ENCODE results near the gene OPCML.

The OPCML gene

DNA sequence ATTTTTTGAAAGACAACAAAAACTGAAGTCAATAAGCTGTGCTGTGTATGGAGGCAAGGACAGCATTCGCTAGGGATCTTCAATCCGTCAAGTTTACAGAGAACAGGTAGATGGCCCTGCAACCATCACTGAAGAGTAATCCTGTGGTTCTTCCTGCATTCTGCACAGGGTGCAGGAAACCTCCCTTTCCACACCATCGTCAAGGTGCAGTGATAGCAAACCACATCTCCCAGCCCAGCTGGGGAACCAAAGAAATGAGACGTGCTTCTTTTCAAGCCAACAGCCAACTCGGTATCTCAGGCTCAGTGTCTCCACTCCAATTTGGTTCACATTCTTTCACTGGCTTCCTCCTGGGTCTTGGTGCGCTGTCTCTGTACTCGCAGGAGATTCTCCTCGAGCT, 814.5 kb downstream of the OPCML start:
- no peak for DNase-seq

DNA sequence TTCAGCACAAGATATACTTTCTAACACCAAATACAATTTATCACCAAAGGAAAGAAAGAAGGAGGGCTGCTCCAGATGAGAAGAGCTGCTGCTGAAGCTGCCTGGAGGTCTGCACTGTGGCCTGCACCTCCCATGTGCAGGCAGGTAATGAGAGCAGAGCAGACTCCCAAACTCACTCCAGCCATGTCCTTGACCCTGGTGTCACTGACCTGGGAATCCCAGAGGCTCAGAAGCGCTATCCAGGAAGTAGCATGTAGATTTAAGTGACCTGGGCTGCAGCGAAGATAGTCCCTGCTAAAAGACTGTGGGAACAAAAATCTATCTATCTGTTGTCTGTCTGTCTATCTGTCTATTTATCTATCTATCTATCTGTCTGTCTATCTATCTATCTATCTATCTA, 816.3 kb downstream of the OPCML start:
- no peak for DNase-seq

DNA sequence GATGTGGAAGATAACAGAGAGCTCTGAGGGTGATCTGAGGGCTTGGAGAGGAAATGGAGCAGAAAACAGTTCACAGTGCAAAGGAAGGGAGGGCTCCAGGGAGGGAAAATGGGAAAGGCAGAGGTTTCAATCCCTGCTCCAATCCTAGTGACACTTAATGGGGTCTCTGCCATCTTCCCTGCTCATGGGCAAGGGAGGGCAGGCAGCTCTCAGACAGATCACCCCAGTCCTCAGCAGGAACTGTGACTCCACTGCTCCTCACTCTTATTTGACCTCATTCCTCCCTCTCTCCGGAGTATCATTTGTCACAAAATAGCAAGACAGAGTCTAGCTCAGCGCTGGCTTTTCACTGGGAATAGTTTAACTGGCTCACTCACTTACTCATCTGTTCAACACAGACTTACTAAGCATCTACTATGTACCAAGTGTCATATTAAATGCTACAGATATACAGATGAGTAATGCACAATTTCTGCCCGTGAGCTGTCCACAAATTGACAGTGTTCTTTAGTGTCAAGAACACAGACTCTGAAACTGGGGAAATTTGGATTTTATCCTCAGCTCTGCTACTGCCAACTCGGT, 817.4 kb downstream of the OPCML start:
- DNase-seq: no peak

DNA sequence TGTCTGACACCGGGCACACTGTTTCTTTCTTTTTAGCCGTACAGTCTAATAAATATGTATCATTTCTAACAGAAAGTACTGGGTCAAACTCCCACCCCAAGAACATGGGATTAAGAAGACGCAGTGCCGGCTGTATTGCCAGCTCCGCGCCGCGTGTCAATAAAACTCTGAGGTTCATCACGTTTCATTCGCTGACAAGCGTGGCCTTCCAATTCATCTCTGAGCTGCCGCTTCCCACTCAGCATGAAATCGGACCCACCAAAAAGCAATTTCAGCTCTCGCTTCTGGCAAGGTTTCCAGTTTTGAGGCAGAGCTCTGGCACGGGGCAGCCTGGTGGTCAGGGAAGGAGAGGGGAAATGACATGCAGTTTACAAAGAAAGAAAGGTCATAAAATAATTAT, 819.8 kb downstream of the OPCML start:
- DNase-seq: peak; percentile 32

DNA sequence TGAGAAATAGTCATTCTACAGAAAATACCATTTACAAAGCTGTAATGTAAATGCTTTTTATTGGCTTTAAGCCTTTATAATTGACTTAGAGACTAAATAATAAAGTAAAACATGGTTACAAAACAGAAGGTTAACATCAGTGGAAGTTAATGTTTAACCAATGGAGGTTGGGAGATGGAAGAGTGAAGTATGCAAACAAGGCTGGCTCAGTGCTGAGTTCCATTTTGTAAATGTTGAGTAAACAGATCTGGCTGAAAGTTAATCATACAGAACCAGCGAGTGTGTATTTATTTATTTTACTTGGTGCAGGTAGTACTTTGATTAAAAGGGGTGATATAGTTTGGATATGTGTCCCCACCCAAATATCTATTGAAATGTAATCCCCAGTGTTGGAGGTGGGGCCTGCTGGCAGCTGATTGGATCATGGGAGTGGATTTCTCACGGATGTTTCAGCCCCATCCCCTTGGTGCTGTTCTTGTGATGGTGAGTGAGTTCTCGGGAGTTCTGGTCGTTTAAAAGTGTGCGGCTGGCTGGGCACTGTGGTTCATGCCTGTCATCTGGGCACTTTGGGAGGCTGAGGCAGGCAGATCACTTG, 827.4 kb downstream of the OPCML start:
- peak; percentile 16 for DNase-seq

DNA sequence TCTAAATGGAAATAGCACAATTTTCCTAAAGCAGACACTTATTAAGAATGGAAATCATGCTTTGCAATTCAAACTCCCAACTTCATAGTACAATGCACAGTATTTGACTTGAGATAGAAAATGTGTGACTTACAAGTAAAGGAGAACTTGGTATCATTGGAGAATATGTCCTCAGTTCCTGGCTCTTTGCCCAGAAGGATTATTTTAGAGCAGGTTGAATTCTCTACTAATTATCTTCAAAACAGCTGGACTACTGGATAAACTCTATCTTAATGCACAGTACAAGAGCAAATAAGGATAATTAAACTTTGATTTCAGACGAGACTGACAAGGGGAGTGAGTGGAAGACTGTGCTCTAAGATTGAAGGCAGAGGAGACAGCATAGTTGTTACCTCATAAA, 839.4 kb downstream of the OPCML start:
- DNase-seq: no peak

DNA sequence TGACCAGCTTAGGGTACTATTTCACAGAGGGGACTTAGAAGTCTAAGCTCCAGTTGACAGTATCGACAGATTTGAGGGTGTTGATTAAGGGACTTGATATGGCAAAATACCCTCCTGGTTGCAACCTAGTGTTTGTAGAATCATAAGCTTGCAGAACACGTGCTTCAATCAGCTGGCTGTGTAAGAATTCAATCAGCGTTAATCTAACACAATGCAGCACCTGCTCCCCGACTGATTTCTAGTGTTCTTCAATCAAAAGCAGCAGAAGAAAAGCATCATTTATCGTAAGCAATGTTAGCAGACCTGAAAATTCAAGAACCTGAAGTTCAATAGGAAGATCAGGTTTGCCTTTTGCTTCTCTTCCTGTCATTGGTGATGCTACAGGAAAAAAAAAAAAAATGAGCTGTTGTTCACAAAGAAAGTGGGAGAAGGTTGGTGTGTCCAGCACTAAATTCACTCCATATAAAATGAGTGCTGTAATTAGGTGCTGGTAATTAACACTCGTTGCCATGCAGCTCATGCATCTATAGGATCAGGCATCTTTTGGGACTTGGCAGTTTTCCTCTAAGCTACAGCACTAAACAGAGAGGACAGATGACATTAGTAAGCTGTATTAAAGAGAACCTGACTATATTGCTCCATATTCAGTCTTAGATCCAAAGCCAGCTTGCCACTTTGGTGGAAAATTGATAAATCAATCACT, 840.3 kb downstream of the OPCML start:
- DNase-seq: no peak

DNA sequence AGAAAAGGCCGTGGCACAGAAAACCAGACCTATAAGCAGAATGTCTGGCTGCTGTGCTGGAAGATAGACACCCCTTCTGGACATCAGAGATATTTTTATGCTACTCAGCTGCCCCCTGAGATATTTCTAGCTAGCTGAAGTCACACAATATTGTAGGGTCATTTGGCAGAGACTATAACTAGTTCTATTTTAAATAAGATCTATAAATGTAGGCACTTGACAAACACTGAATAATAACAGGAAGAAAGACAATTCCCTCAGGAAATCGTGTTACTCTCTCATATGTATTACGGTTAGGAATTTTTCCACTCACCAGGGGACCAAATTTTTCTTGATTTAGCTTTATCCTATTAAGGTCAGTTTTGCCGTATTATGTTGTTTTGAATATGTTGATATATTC, 845.4 kb downstream of the OPCML start:
- no peak for DNase-seq

DNA sequence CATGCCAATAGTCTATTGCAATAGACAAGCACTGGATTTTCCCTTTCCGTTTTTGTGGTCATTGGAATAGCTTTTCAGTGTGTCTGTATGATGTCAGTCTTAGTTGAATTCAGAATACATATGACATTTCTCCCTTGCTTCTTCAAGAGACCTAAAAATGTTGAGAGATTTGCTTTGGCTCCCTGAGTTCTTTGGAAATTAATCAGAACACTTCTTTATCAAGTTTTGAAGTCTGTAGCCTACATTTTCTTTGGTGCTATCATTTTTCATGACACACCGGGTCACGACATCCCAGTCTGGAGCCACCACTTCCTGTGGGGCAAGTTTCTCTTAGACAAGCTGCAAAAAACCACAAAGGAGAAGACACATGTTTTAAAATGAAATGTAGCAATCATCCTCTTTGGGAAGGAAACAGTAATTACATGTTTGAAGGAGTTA, 847.1 kb downstream of the OPCML start:
- DNase-seq: no peak

DNA sequence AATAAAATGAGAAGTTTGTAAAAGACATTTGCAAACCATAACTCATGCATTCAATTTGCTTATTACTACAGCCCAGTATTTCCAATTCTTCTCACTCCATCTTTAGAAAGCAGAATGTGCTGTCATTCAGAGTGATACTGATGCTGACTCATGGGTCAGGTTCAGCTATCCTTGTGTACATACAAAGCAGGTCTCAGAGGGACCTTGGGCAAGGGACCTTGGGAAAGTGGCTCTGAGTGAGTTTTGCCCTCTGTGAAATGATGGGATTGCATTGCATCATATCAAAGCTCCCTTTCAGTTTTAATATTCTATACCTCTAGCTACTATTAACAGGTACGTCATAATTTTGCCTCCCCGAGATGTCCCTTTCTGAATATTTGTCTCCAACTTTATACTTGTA, 848.7 kb downstream of the OPCML start:
- DNase-seq: no peak

DNA sequence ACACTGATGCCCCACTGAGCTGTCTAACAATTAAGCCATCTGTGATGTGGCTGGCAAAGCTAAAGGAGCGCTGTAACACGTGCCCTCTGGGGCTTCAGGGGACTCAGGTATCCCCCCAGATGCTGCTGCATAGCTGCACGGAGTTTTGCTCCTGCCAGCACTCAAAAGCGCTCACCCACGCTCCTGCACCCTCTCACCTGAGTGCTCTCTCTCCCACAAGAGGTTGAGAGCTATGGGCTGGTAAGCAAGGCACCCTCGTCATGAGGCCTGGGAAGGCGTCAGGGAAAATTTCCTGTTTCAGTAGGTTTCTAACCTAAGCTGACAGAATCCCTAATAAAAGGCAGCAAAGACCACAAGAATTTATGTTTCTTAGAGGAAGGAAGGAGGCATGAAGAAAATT, 850.3 kb downstream of the OPCML start:
- no peak for DNase-seq

DNA sequence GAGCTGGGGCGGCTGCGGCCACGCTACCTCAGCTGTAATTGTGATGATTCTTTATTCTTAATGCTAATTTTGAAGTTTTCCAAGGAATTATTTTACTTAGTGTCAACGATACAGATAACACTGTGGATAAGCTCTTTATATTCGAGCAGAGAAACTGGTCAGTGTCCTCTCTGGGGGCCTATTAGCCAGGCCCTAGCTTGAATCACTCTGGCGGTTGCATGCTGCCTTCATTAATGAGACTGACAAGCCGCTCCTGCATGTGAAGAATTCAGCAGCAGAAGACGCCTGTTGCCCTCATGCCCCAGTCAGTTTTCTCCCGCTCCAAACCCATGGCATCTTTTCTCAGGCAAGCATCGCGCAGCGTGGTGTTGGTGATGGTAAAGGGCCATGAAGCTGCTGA, 851.7 kb downstream of the OPCML start:
- no peak for DNase-seq

DNA sequence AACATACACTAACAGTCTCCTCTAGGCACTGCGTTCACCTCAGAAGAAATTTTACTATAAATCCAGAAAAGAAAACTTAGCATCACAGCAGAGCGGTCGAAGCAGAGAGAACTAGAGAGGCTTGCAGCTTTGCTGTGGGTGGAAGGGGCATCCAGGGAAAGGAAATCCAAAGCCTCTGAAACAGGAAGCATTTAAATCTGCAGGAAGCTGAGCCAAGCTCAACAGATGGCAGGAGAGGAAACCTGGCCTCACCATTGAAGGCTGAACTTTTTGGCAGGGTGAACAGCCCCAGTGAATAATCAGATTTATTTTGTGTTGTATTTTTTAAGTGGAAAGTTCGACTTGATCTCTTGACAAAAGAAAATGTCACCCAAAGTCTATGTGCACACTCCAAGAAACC, 858.1 kb downstream of the OPCML start:
- no peak for DNase-seq

DNA sequence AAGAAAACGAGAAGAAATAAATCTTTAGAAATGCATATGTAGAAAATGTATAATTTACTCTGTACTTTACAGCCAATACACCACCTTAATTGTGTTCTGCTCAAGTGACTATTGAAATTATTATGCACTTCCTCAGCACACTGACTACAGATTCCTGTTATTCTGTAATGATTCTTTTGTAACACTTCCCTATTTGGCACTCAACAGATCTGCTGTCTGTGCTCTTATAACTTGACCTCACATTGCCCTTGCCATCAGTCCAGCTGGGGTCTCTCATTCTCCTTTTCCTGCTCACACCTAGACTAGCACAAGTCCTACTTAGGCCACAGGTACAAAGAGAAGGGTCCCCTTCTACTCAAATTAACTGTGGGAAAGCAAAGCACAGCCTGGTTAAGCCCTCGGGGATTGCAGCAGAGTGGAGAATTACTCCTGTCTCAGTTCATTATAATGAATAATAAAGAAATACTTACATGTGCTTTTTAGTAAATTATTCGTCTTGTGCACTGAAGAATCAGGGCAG, 860.4 kb downstream of the OPCML start:
- no peak for DNase-seq

DNA sequence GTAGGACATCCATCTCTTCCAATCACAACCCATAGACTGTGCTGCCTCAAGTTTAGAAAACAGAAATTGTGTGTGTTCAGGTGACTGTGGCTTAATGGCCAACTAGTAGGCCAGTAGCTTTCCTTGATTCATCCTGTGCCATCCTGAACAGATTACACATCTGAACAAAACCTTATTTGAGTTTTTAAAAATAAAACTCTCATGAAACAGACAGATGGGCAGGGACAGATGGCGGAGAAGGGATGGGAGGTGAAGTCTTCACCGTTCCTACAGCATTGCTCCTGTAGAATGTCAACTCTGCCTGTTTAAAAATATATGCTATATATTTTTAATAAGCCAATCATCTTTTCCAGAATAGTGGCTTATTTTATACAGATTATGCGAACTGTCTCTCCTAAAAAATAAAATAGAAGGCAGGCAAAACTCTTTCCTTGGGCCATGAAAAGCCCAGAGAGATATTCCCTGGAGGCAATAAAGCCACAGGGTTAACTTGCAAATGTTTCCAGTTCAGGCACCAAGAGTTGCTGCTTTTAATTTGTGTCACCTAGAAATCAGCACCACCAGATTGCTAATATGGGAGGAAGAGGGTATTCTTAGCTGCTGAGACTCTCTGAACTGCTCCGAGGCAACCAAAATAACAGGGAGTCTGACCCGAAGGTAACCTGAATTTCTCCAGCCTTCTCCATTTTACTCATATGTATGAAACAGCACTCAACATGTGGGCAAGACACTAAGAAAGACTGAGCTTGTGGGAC, 861.2 kb downstream of the OPCML start:
- no peak for DNase-seq

DNA sequence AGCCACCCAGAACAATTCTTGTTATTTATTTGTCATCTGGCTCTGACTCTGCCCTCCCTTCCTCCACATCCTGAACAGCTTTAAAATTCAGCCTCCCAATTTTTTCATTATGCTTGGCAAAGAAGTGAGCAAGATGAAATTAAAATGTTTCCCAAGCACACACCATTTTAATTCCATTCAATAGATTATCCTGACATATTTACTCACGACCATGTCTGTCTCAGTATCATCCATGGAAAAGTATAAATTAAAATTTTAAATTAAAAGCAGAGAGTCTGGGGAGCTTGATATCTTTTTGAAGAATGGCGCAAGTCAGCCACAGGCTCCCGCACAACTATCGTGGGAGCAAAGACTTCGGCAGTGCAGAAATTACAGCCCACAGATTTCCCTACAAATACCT, 862.4 kb downstream of the OPCML start:
- DNase-seq: no peak

DNA sequence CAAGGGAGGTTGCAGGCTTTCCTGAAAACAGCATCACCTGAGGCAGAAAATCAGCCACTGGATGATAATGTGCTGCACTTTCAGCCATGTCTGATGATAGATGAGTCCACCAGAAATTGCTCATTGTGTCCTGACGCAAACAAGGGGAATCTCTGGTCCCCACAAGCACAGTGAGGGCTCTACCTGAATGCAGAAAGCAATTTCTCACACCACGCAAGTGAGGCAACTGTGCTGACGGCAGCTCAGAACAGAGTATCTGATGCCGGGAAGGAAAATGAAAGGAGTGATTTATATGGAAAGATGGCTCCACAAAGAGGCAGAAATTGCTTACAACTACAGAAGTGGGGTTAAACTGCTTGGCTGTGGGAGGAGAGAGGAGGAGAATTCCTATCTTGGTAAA, 867.1 kb downstream of the OPCML start:
- no peak for DNase-seq

DNA sequence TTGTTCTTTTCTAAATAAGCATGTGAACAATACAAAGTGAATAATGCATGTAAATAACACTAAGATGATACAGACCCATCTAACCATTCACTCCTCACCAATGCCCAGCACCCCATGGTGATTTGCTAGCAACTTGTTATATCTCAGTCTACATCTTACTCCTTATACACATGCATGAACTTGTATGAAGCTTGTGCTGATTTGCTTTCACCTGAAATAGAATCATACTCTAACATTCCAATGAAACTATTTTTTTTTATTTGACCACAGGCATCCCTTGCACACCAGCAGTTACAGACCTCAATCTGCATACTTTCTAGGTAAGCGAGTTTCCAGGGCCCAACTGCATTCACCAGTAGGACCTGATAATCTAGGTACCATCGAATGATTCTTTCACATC, 873.6 kb downstream of the OPCML start:
- DNase-seq: no peak

DNA sequence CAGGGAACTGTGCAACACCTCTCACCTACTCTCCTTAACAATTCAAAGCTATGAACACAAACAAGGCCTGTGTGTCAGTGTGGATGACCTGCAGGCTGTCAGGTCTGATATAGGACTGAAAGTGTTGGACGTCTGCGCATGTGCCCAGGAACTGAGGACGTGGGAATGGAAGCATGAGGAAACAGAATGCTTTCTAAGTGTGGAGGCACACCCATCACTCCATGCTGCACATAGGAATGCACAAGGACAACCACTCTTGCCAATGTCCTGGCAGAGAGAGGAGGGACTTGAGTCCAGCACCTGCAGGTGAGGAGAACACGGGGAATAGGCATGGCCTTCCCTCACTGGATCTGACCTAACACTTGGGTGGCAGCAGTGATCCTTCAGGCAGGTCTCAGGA, 874.3 kb downstream of the OPCML start:
- no peak for DNase-seq

DNA sequence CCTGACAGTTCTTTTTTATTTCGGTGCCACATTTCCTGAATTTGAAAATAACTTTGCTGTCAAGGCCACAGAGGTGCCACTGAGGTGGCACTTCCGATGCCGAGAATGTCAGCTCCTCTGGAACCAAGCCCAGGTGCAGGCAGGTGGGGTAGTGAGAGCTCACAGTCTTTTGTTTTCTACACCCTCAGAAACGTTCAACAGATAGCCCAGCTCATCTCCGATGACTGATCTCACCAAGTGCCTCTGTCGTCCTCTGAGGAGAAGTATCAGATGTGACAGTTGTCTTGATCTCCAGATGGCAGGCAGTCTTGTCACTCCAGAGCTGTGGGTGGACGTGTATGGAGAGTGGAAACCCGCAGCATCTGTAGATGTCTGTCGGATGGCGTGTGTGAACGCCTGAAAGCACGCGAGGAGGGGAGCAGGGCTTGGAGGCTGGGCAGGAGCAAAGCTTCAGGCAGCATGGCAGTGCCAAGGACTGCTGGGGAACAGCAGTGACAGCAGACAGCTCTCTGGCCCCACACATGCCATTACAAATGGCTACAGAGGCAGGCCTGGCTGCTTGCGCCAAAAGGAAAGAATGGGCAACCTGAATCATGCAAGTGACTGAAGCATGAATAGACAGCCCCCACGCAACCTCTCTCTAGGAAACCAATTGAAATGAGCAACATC, 877.0 kb downstream of the OPCML start:
- DNase-seq: no peak

DNA sequence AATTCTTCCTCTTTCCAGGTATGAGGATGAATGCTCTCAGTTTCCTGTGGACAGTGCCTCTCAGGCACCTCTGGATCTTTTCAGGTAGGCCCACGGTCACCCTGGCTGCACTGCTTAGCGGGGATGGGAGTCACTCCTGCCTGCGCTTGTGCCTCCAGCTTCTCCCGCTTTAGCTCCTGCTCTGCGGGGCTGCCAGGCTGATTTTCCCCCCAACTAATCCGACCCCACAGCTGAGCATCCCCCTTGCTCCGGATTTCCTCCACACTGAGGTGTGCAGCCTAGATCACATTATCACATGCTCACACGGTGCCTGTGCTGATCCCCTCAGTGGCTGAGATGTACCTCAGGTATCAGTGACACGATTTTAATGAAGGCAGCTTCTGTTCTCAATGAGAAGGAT, 879.1 kb downstream of the OPCML start:
- no peak for DNase-seq

DNA sequence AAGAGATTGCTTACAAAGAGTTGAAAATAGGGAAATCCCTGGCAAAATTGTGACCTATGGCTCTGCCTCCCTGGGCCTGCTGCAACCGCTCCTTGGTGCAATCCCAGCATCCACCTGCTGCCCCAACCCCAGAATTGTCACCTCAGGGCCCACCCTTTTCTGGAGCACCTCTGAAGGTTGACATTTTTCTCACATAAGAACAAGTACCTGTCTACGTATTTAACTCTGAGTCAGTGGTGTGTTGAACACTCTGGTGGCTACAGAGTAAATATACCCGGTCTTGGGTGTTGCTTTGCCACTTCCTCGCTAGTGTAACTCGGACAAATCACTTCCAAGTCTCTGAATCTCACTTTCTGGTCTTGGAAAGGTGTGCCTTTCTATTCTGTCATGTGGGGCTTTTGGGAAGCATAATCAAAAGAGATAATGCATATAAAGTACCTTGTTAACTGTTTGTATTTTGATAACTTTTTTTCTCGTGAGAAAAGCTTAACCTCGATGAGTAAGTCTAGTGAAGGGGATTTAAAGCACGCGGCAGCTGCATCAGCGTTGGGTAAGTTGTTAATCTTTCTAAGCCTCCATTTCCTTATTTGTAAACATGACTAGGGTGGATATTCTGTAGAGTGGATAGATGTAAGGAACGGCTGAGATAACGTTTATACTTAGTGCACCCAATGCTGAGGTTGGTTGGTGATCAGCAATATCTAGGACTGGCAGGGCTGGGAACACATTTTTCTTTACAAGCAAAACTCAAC, 881.2 kb downstream of the OPCML start:
- DNase-seq: no peak
